Uterus (tissue), 4 donors: Measurements from ENCODE around the gene C2orf80. TPM values are rescaled to one million over a fixed set of nuclear protein-coding genes. Genes with fewer than 3 reads are reported as not detected.
"Not testable (repeated sequence)": the region's sequence is repeated elsewhere in the genome, so short reads cannot be mapped to it uniquely, and the experiment has no call there.

ENCODE experiments used
- DNase-seq, 2 donors: peaks; one replicate each; pipeline ENCODE4 v3.0.0-alpha.2; 2019 to 2020
- H3K27ac ChIP-seq, 2 donors: fragments of 200-600 bp; sonication (generic); 1 replicate in 1 of 2; 2 replicates in 1 of 2; pipeline ENCODE4 v1.5.1; 2016 to 2018
- H3K27me3 ChIP-seq, 2 donors: fragments of 200-600 bp; sonication (generic); one replicate each; pipeline ENCODE4 v1.5.1; 2018 to 2019; ENCODE audit warnings: control low read depth in 1 of 2
- H3K36me3 ChIP-seq, 2 donors: fragments of 200-600 bp; sonication (generic); one replicate each; pipeline ENCODE4 v1.5.1; 2019; ENCODE audit warnings: control low read depth in 1 of 2
- H3K4me1 ChIP-seq, 2 donors: fragments of 200-600 bp; sonication (generic); one replicate each; pipeline ENCODE4 v1.5.1; 2018 to 2019; ENCODE audit warnings: control low read depth in 1 of 2
- H3K4me3 ChIP-seq, 2 donors: fragments of 200-600 bp; sonication (generic); 1 replicate in 1 of 2; 2 replicates in 1 of 2; pipeline ENCODE4 v1.5.1; 2018 to 2019; ENCODE audit warnings: mild to moderate bottlenecking in 1 of 2
- H3K9me3 ChIP-seq, 2 donors: fragments of 200-600 bp; sonication (generic); one replicate each; pipeline ENCODE4 v1.5.1; 2019; ENCODE audit warnings: control low read depth in 1 of 2
- CTCF ChIP-seq, 4 experiments: fragments of 200-600 bp in 2 of 4; fragments of 450-650 bp in 2 of 4; sonication (generic) in 2 of 4; IDR thresholded peaks; one replicate each; pipeline ENCODE4 v1.5.1; 2016 to 2019; ENCODE audit warnings: antibody characterized with exemption in 4 of 4, mild to moderate bottlenecking in 2 of 4, moderate library complexity in 1 of 4
- POLR2A ChIP-seq, 2 donors: fragments of 450-650 bp; IDR thresholded peaks; one replicate each; pipeline ENCODE4 v1.6.1; 2016; ENCODE audit warnings: antibody characterized with exemption in 2 of 2, mild to moderate bottlenecking in 1 of 2, moderate library complexity in 1 of 2
- intact Hi-C: fragments of 100-400 bp; cut with DNase I; formaldehyde crosslinking; loops from one replicate; pipeline ENCODE4 v1.15.1; 2023; ENCODE audit warnings: low total_unique reads
- total RNA-seq, 4 donors: library from RNA; depleted of rRNA in 3 of 4; stranded (reverse); fragments of >200 nt in 3 of 4; gene quantifications; one replicate each; pipeline versions ENCODE4 v1.1.0 to v1.2.4, GENCODE V29; 2014 to 2023
- donor health status: DM: yes; HTN: yes; CAD: no.

Gene C2orf80
- total RNA-seq, 4 donors from 2014 or later: not detected

- DNase-seq: no peak
- Histone ChIP-seq H3K27me3 (peaks cover 0 to 3% of the 10 kb centered on the region in 2 donors), H3K36me3 (no peaks in the 10 kb centered on the region), H3K4me1 (no peaks in the 10 kb centered on the region), H3K27ac (no peak overlapping the region), H3K4me3 (no peak overlapping the region), H3K9me3 (no peaks in the 10 kb centered on the region)
- intact Hi-C loops: no loop called here
- TF ChIP-seq CTCF (IDR thresholded peaks at IDR 0.05) (no peak), POLR2A (IDR thresholded peaks at IDR 0.05) (no peak)
Observed at GRCh38 chr2:208118918-208119317, 70.9 kb downstream of the C2orf80 start.

- H3K36me3 ChIP-seq, H3K4me3 ChIP-seq, H3K4me1 ChIP-seq, DNase-seq, H3K27ac ChIP-seq, H3K27me3 ChIP-seq, H3K9me3 ChIP-seq, intact Hi-C loops: not testable (repeated sequence)
Observed at GRCh38 chr2:208117390-208117789, 72.4 kb downstream of the C2orf80 start.

Other genes starting within 250 kb of the C2orf80 start
- gene PLEKHM3, start 164.5 kb downstream of the C2orf80 start, total RNA-seq: 10 to 100 TPM; 20.5 to 43.4 (median 21.6) TPM
- not detected for gene CRYGD, start 65.5 kb downstream of the C2orf80 start, total RNA-seq
- not detected for gene CRYGC, start 60.2 kb downstream of the C2orf80 start, total RNA-seq
- gene CRYGB, start 43.9 kb downstream of the C2orf80 start, total RNA-seq: not detected
- not detected for gene CRYGA, start 26.4 kb downstream of the C2orf80 start, total RNA-seq
- gene IDH1, start 65.0 kb upstream of the C2orf80 start, total RNA-seq: 100 to 1,000 TPM in 1 of 4 donors, 10 to 100 TPM in 3; 22.8 to 105 (median 38.1) TPM
- gene PIKFYVE, start 76.2 kb upstream of the C2orf80 start, total RNA-seq: 10 to 100 TPM; 11.5 to 58.8 (median 28.5) TPM
- gene PTH2R, start 216.8 kb upstream of the C2orf80 start, total RNA-seq: 1 to 10 TPM in 1 of 4 donors, under 1 TPM in 1, not detected in 2; 0.70 to 1.7 TPM